Panc1 (cell line): ENCODE data around the gene TSC22D1. TPM values are rescaled to one million over a fixed set of nuclear protein-coding genes. Genes with fewer than 3 reads are reported as not detected.

Source experiments
- ATAC-seq: fragments of 200-7000 bp; cut with Tn5 transposase; 2 replicates; pipeline ENCODE4 v1.9.1; 2020; ENCODE audit warnings: mild to moderate bottlenecking, moderate library complexity
- BruUV-seq: library from RNA; stranded (reverse); fragments of 400-500 nt; replicated peaks from 2 replicates; lab custom pipeline; 2021; lab: Mats Ljungman, UMichigan
- CTCF ChIA-PET: fragments of 300-600 bp; sonication (Branson Sonifier 250); formaldehyde crosslinking; loops from one replicate; lab custom pipeline; 2022; ENCODE audit warnings: antibody characterized with exemption; lab: Charles Lee
- POLR2A ChIA-PET: fragments of 300-600 bp; sonication (Branson Sonifier 250); formaldehyde crosslinking; loops from one replicate; lab custom pipeline; 2022; ENCODE audit warnings: antibody characterized with exemption; lab: Charles Lee
- DNase-seq: peaks from one replicate; pipeline ENCODE4 v3.0.0-alpha.2; 2010; ENCODE audit warnings: low read depth, low spot score
- H3K27ac ChIP-seq: 2 replicates; pipeline ENCODE4 v1.5.1; 2011; ENCODE audit warnings: mild to moderate bottlenecking, low read length, inconsistent platforms
- H3K27me3 ChIP-seq: fragments of 200-500 bp; sonication (Bioruptor generic); 2 replicates; pipeline ENCODE4 v1.6.0; 2014; ENCODE audit warnings: low read length, inconsistent platforms; ENCODE audit not compliant: control insufficient read depth, insufficient read depth
- H3K36me3 ChIP-seq: fragments of 200-500 bp; sonication (Bioruptor generic); 2 replicates; pipeline ENCODE4 v1.5.1; 2014; ENCODE audit warnings: inconsistent platforms, mild to moderate bottlenecking, low read length, moderate library complexity; ENCODE audit not compliant: control insufficient read depth, insufficient read depth
- H3K4me1 ChIP-seq: 2 replicates; pipeline ENCODE4 v1.5.1; 2011; ENCODE audit warnings: inconsistent platforms, mild to moderate bottlenecking, low read length, moderate library complexity; ENCODE audit not compliant: control insufficient read depth, insufficient read depth
- H3K4me3 ChIP-seq, 2 experiments: 2 replicates each; pipeline ENCODE4 v1.5.1; 2011 to 2012; ENCODE audit warnings: low read depth in 2 of 2, low read length in 2 of 2, mild to moderate bottlenecking in 2 of 2, inconsistent platforms in 1 of 2, moderate library complexity in 1 of 2
- H3K9me3 ChIP-seq: fragments of 200-500 bp; sonication (Bioruptor generic); 2 replicates; pipeline ENCODE4 v1.5.1; 2014; ENCODE audit warnings: low read depth, mild to moderate bottlenecking, inconsistent platforms, low read length, moderate library complexity; ENCODE audit not compliant: control insufficient read depth, insufficient read depth
- POLR2AphosphoS5 ChIP-seq: IDR thresholded peaks from 2 replicates; pipeline ENCODE4 v1.6.1; 2012; ENCODE audit warnings: mild to moderate bottlenecking, low read depth, low read length, moderate library complexity
- SIN3A ChIP-seq: IDR thresholded peaks from 2 replicates; pipeline ENCODE4 v1.6.1; 2012; ENCODE audit warnings: low read depth, mild to moderate bottlenecking, low read length, moderate library complexity, borderline replicate concordance; ENCODE audit not compliant: insufficient read depth
- TCF7L2 ChIP-seq: IDR thresholded peaks from 2 replicates; pipeline ENCODE4 v1.6.1; 2011; ENCODE audit warnings: mild to moderate bottlenecking, low read depth, low read length, inconsistent platforms
- in situ Hi-C: cut with HindIII; loops from 2 replicates; pipeline ENCODE4 v1.10.0; 2016; ENCODE audit warnings: low sequenced_read_pairs, low pct_unique_long_range_greater_than_20kb
- intact Hi-C: fragments of 100-400 bp; cut with micrococcal nuclease; formaldehyde crosslinking; loops from one replicate; pipeline ENCODE4 v1.10.0; 2022; ENCODE audit not compliant: unreplicated experiment
- total RNA-seq: library from RNA; stranded (reverse); gene quantifications from one replicate; pipeline ENCODE4 v1.2.1, GENCODE V29; 2021; ENCODE audit not compliant: unreplicated experiment
- TF ChIP-seq, protein P1 (sequence below), 2 experiments: IDR thresholded peaks; 2 replicates each; pipeline ENCODE4 v1.6.1; 2011 to 2012; ENCODE audit warnings: low read depth in 2 of 2, control low read depth in 1 of 2, low read length in 1 of 2, mild to moderate bottlenecking in 1 of 2, moderate library complexity in 1 of 2; ENCODE audit not compliant: insufficient read depth in 1 of 2
- TF ChIP-seq, protein P2 (sequence below): fragments of 450-650 bp; IDR thresholded peaks from 2 replicates; pipeline ENCODE4 v1.5.1; 2017; ENCODE audit warnings: mild to moderate bottlenecking

Gene TSC22D1
- total RNA-seq, 1 experiment from 2014 or later, result 31.8 TPM

DNA sequence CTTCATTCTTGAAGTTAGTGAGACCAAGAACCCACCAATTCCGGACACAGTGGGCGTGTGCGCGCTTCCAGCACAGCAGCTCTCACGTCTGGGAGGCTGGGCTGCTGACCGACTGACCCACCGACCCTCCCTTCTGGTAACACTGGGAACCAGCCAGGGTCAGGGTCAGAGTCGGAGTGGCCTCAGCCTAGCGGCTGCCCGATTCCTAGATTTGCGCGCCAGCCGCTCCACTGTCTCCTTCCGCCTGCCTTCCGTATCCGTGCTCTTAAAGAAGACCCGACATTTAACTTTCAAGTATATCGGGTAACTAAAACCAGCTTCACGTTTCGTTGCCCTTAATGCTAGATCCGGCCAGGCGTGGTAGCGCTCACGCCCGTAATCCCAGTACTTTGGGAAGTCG lies 161.4 kb downstream of the TSC22D1 start:
- no TSS peak for BruUV-seq
- POLR2A ChIA-PET, result no interaction called here
- intact Hi-C loops, result no loop called here

DNA sequence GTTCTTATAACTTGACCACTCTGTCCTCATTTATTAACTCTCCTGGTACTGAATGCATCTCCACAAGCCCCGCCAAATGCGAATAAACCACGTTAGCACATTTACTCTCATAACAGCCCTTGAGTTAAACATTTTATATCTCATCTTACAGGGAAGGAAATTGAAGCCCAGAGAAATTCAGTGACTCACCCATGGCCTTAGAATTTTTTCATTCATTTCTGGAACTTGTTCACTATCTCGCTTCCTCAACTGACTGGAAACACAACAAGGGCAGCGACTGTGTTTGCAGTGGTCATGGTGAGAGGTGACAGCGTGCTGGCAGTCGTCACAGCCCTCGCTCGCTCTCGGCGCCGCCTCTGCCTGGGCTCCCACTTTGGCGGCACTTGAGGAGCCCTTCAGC lies 163.0 kb downstream of the TSC22D1 start:
- no peak overlapping the region for H3K27ac ChIP-seq
- intact Hi-C loops, result no loop called here
- no peaks in the 10 kb centered on the region for H3K36me3 ChIP-seq
- no peaks in the 10 kb centered on the region for H3K4me1 ChIP-seq
- TF ChIP-seq, protein P1, sequence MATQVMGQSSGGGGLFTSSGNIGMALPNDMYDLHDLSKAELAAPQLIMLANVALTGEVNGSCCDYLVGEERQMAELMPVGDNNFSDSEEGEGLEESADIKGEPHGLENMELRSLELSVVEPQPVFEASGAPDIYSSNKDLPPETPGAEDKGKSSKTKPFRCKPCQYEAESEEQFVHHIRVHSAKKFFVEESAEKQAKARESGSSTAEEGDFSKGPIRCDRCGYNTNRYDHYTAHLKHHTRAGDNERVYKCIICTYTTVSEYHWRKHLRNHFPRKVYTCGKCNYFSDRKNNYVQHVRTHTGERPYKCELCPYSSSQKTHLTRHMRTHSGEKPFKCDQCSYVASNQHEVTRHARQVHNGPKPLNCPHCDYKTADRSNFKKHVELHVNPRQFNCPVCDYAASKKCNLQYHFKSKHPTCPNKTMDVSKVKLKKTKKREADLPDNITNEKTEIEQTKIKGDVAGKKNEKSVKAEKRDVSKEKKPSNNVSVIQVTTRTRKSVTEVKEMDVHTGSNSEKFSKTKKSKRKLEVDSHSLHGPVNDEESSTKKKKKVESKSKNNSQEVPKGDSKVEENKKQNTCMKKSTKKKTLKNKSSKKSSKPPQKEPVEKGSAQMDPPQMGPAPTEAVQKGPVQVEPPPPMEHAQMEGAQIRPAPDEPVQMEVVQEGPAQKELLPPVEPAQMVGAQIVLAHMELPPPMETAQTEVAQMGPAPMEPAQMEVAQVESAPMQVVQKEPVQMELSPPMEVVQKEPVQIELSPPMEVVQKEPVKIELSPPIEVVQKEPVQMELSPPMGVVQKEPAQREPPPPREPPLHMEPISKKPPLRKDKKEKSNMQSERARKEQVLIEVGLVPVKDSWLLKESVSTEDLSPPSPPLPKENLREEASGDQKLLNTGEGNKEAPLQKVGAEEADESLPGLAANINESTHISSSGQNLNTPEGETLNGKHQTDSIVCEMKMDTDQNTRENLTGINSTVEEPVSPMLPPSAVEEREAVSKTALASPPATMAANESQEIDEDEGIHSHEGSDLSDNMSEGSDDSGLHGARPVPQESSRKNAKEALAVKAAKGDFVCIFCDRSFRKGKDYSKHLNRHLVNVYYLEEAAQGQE (IDR thresholded peaks at IDR 0.05; ENCODE audit: insufficient read depth in 1 of 2, low read depth in 2 of 2, low read length in 1 of 2), result no peak
- TF ChIP-seq SIN3A (no peak), TCF7L2 (no peak), POLR2AphosphoS5 (no peak)
- TF ChIP-seq, protein P2, sequence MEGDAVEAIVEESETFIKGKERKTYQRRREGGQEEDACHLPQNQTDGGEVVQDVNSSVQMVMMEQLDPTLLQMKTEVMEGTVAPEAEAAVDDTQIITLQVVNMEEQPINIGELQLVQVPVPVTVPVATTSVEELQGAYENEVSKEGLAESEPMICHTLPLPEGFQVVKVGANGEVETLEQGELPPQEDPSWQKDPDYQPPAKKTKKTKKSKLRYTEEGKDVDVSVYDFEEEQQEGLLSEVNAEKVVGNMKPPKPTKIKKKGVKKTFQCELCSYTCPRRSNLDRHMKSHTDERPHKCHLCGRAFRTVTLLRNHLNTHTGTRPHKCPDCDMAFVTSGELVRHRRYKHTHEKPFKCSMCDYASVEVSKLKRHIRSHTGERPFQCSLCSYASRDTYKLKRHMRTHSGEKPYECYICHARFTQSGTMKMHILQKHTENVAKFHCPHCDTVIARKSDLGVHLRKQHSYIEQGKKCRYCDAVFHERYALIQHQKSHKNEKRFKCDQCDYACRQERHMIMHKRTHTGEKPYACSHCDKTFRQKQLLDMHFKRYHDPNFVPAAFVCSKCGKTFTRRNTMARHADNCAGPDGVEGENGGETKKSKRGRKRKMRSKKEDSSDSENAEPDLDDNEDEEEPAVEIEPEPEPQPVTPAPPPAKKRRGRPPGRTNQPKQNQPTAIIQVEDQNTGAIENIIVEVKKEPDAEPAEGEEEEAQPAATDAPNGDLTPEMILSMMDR, result no peak
- ChIA-PET POLR2A (no interaction called here), CTCF (no interaction called here)
- ATAC-seq (no peak), DNase-seq (no peak)
- BruUV-seq, result no TSS peak
- no peak overlapping the region for H3K4me3 ChIP-seq
- H3K27me3 ChIP-seq, result no peaks in the 10 kb centered on the region
- H3K9me3 ChIP-seq, result no peaks in the 10 kb centered on the region
- in situ Hi-C loops, result no loop called here

More for the DNA sequence above, 161.4 kb downstream of the TSC22D1 start:
- no peaks in the 10 kb centered on the region for H3K36me3 ChIP-seq
- no peaks in the 10 kb centered on the region for H3K4me1 ChIP-seq
- DNase-seq (no peak), ATAC-seq (no peak)
- no peaks in the 10 kb centered on the region for H3K27me3 ChIP-seq
- TF ChIP-seq TCF7L2 (no peak), SIN3A (no peak), POLR2AphosphoS5 (no peak)
- TF ChIP-seq, protein P2, result no peak
- TF ChIP-seq, protein P1 (IDR thresholded peaks at IDR 0.05; ENCODE audit: insufficient read depth in 1 of 2, low read depth in 2 of 2, low read length in 1 of 2), result no peak
- CTCF ChIA-PET, result no interaction called here
- H3K27ac ChIP-seq, result no peak overlapping the region
- H3K4me3 ChIP-seq, result no peak overlapping the region
- in situ Hi-C loops, result no loop called here
- H3K9me3 ChIP-seq, result no peaks in the 10 kb centered on the region
